Gastroesophageal sphincter (tissue), 4 donors: Measurements from ENCODE around the gene ZNF575. TPM values are rescaled to one million over a fixed set of nuclear protein-coding genes. Genes with fewer than 3 reads are reported as not detected.
"Not testable (repeated sequence)": the region's sequence is repeated elsewhere in the genome, so short reads cannot be mapped to it uniquely, and the experiment has no call there.

Source experiments
- ATAC-seq: fragments of 150-250 bp; one replicate; pipeline ENCODE4 v1.9.1; 2016; ENCODE audit warnings: mild to moderate bottlenecking, moderate library complexity
- H3K27ac ChIP-seq, 4 donors: fragments of 200-600 bp; sonication (generic) in 3 of 4; 1 replicate in 3 of 4; 2 replicates in 1 of 4; pipeline ENCODE4 v1.5.1; 2016 to 2019
- H3K27me3 ChIP-seq: fragments of 200-600 bp; sonication (generic); one replicate; pipeline ENCODE4 v1.5.1; 2019
- H3K36me3 ChIP-seq, 2 donors: fragments of 200-600 bp; sonication (generic); one replicate each; pipeline ENCODE4 v1.5.1; 2019; ENCODE audit warnings: control low read depth in 1 of 2
- H3K4me1 ChIP-seq, 3 donors: fragments of 200-600 bp; sonication (generic); 1 replicate in 2 of 3; 2 replicates in 1 of 3; pipeline ENCODE4 v1.5.1; 2016 to 2019; ENCODE audit warnings: control low read depth in 2 of 3
- H3K4me3 ChIP-seq, 2 donors: fragments of 200-600 bp; sonication (generic); one replicate each; pipeline ENCODE4 v1.5.1; 2019; ENCODE audit warnings: mild to moderate bottlenecking in 1 of 2, moderate library complexity in 1 of 2
- H3K9me3 ChIP-seq, 3 donors: fragments of 200-600 bp; sonication (generic); one replicate each; pipeline ENCODE4 v1.5.1; 2017 to 2019; ENCODE audit warnings: control low read depth in 2 of 3
- CTCF ChIP-seq, 4 experiments: fragments of 200-600 bp in 2 of 4; fragments of 450-650 bp in 2 of 4; sonication (generic) in 1 of 4; IDR thresholded peaks; one replicate each; pipeline ENCODE4 v1.5.1; 2017 to 2019; ENCODE audit warnings: antibody characterized with exemption in 4 of 4, mild to moderate bottlenecking in 2 of 4, moderate library complexity in 2 of 4
- EP300 ChIP-seq: sonication (generic); formaldehyde crosslinking; IDR thresholded peaks from one replicate; pipeline ENCODE4 v1.6.1; 2017; ENCODE audit warnings: antibody characterized with exemption, mild to moderate bottlenecking
- POLR2A ChIP-seq, 2 donors: fragments of 450-650 bp; IDR thresholded peaks; one replicate each; pipeline ENCODE4 v1.6.1; 2017; ENCODE audit warnings: antibody characterized with exemption in 2 of 2, mild to moderate bottlenecking in 2 of 2, moderate library complexity in 1 of 2
- POLR2AphosphoS5 ChIP-seq: sonication (generic); formaldehyde crosslinking; IDR thresholded peaks from one replicate; pipeline ENCODE4 v1.6.1; 2017; ENCODE audit warnings: antibody characterized with exemption
- WGBS, 2 donors: methylation state at CpG; one replicate each; pipeline ENCODE4 v1.1.5; 2018; ENCODE audit warnings: low coverage in 1 of 2; 5-methylcytosine and 5-hydroxymethylcytosine counted together
- total RNA-seq, 4 donors: library from RNA; depleted of rRNA; stranded (reverse); fragments of >200 nt; gene quantifications; one replicate each; pipeline ENCODE4 v1.1.0, GENCODE V29; 2016

The ZNF575 gene
- total RNA-seq, 4 donors from 2014 or later: 0.66 to 3.3 TPM; not detected in 2

DNA sequence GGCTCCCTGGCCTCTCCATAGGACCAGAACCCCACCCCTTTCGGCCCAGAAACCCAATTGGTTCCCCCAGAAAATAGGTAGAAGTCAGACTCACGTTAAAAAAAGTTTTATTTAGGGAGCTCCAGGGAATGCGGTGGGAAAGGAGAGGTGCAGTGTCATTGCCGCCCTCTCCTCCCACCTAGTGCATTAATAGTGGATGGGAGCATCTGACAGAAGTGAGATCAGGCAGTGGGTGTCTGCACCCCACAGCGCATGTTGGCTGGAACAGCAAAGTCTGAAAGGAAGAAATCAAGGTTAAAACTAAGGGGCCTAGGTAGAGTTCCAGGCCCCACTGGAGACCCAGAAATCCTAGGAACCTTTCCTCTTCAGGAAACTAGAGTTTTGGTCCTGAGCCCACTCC lies 26.4 kb upstream of the ZNF575 start:
- no peak overlapping the region for H3K27ac ChIP-seq
- H3K9me3 ChIP-seq: no peaks in the 10 kb centered on the region
- H3K36me3 ChIP-seq: peaks cover 0 to 47% of the 10 kb centered on the region in 2 donors
- peaks cover 0 to 29% (median 7%) of the 10 kb centered on the region in 3 donors for H3K4me1 ChIP-seq
- no peak for TF ChIP-seq POLR2A (IDR thresholded peaks at IDR 0.05)
- no peak for TF ChIP-seq POLR2AphosphoS5
- no peak for TF ChIP-seq EP300
- no peak for TF ChIP-seq CTCF (IDR thresholded peaks at IDR 0.05)
- no peak overlapping the region for H3K4me3 ChIP-seq
- no peak for ATAC-seq
- no peaks in the 10 kb centered on the region for H3K27me3 ChIP-seq
- WGBS, 2 donors: 88 to 89% methylated on average over 5 of the region's 5 CpGs

GRCh38 chr19:43507880-43508279 lies 25.1 kb upstream of the ZNF575 start:
- no peak for ATAC-seq
- Histone ChIP-seq H3K27ac (no peak overlapping the region), H3K4me1 (peaks cover 0 to 16% (median 7%) of the 10 kb centered on the region in 3 donors), H3K4me3 (no peak overlapping the region), H3K36me3 (peaks cover 0 to 46% of the 10 kb centered on the region in 2 donors), H3K27me3 (no peaks in the 10 kb centered on the region), H3K9me3 (no peaks in the 10 kb centered on the region)
- TF ChIP-seq EP300: no peak
- TF ChIP-seq POLR2AphosphoS5: no peak
- no peak for TF ChIP-seq POLR2A (IDR thresholded peaks at IDR 0.05)
- TF ChIP-seq CTCF (IDR thresholded peaks at IDR 0.05): no peak
- WGBS, 2 donors: 58% methylated on average over 2 of the region's 2 CpGs; no CpG with 5 or more reads in 1 of the 2 donors

- TF ChIP-seq EP300 (no peak), POLR2A (IDR thresholded peaks at IDR 0.05) (no peak), CTCF (IDR thresholded peaks at IDR 0.05) (no peak), POLR2AphosphoS5 (no peak)
- Histone ChIP-seq H3K4me1 (no peaks in the 10 kb centered on the region), H3K36me3 (peaks cover 0 to 46% of the 10 kb centered on the region in 2 donors), H3K4me3 (no peak overlapping the region), H3K27ac (no peak overlapping the region), H3K9me3 (no peaks in the 10 kb centered on the region), H3K27me3 (no peaks in the 10 kb centered on the region)
- ATAC-seq: no peak
- 100% methylated on average over 1 of the region's 9 CpGs; no CpG with 5 or more reads in 1 of the 2 donors for WGBS, 2 donors
Measured at GRCh38 chr19:43510713-43511112, 22.3 kb upstream of the ZNF575 start.

DNA sequence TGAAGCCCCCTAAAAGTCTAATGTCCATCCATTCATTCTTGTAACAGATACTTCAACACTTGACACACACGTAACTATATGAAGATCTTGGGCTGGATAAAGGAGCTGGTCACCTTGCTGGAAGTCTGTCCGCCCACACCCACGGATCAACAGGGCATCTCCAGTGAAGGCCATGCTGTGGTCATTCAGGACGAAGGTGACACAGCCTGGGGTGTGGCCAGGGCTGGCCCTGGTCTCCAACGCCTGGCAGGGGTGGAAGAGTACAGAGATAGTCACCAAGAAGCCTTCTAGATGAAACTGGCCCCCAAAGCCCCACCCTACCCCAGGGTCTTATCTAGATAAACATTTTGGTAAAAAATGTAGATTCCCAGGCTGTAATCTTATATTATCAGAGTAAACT lies 21.7 kb upstream of the ZNF575 start:
- Histone ChIP-seq H3K4me3 (no peak overlapping the region), H3K4me1 (no peaks in the 10 kb centered on the region), H3K9me3 (no peaks in the 10 kb centered on the region), H3K27ac (no peak overlapping the region), H3K36me3 (peaks cover 0 to 45% of the 10 kb centered on the region in 2 donors), H3K27me3 (no peaks in the 10 kb centered on the region)
- TF ChIP-seq CTCF (IDR thresholded peaks at IDR 0.05): no peak
- TF ChIP-seq POLR2A (IDR thresholded peaks at IDR 0.05): no peak
- TF ChIP-seq EP300: no peak
- TF ChIP-seq POLR2AphosphoS5: no peak
- WGBS, 2 donors: 60% methylated on average over 1 of the region's 5 CpGs; no CpG with 5 or more reads in 1 of the 2 donors
- no peak for ATAC-seq

- peaks cover 0 to 39% of the 10 kb centered on the region in 2 donors for H3K36me3 ChIP-seq
Measured at GRCh38 chr19:43512399-43512798, 20.6 kb upstream of the ZNF575 start.

More at GRCh38 chr19:43512399-43512798, 20.6 kb upstream of the ZNF575 start:
- ATAC-seq, H3K27me3 ChIP-seq, H3K9me3 ChIP-seq, H3K27ac ChIP-seq, H3K4me1 ChIP-seq, H3K4me3 ChIP-seq: not testable (repeated sequence)
